Esophagus squamous epithelium (tissue), 5 donors: Measurements from ENCODE around the gene SCT. TPM values are rescaled to one million over a fixed set of nuclear protein-coding genes. Genes with fewer than 3 reads are reported as not detected.

Source experiments
- DNase-seq: peaks from one replicate; lab custom pipeline; 2025; lab: John Stamatoyannopoulos, UW
- H3K27ac ChIP-seq, 4 donors: fragments of 200-600 bp; sonication (generic); one replicate each; pipeline ENCODE4 v1.5.1; 2016 to 2019; ENCODE audit warnings: mild to moderate bottlenecking in 1 of 4
- H3K27me3 ChIP-seq, 4 donors: fragments of 200-600 bp; sonication (generic); 1 replicate in 3 of 4; 2 replicates in 1 of 4; pipeline versions ENCODE4 v1.5.1 to v1.6.0; 2017 to 2021; ENCODE audit warnings: antibody characterized with exemption in 1 of 4
- H3K36me3 ChIP-seq, 3 donors: fragments of 200-600 bp; sonication (generic); one replicate each; pipeline ENCODE4 v1.5.1; 2016 to 2019
- H3K4me1 ChIP-seq, 3 donors: fragments of 200-600 bp; sonication (generic); one replicate each; pipeline ENCODE4 v1.5.1; 2017 to 2019
- H3K4me3 ChIP-seq, 4 donors: fragments of 200-600 bp; sonication (generic); 1 replicate in 3 of 4; 2 replicates in 1 of 4; pipeline ENCODE4 v1.5.1; 2016 to 2019; ENCODE audit warnings: mild to moderate bottlenecking in 2 of 4, moderate library complexity in 1 of 4
- H3K9me3 ChIP-seq, 3 donors: fragments of 200-600 bp; sonication (generic); one replicate each; pipeline ENCODE4 v1.5.1; 2016 to 2019
- CTCF ChIP-seq, 6 experiments: fragments of 450-650 bp in 4 of 6; fragments of 200-600 bp in 2 of 6; sonication (generic) in 2 of 6; IDR thresholded peaks; one replicate each; pipeline ENCODE4 v1.5.1; 2016 to 2019; ENCODE audit warnings: antibody characterized with exemption in 6 of 6, mild to moderate bottlenecking in 4 of 6, moderate library complexity in 4 of 6
- POLR2A ChIP-seq, 4 donors: fragments of 450-650 bp; IDR thresholded peaks; one replicate each; pipeline ENCODE4 v1.6.1; 2017; ENCODE audit warnings: antibody characterized with exemption in 4 of 4, mild to moderate bottlenecking in 4 of 4, moderate library complexity in 3 of 4
- WGBS, 2 donors: methylation state at CpG; one replicate each; pipeline ENCODE4 v1.1.5; 2018; 5-methylcytosine and 5-hydroxymethylcytosine counted together
- intact Hi-C: fragments of 100-400 bp; cut with DNase I; formaldehyde crosslinking; loops from one replicate; pipeline ENCODE4 v1.15.0; 2022
- total RNA-seq, 4 donors: library from RNA; depleted of rRNA; stranded (reverse); fragments of >200 nt; gene quantifications; one replicate each; pipeline ENCODE4 v1.1.0, GENCODE V29; 2016
- donor health status: DM: yes; HTN: yes; CAD: no.

Gene SCT
- total RNA-seq, 4 donors from 2014 or later = 5.3 TPM; not detected in 3

DNA sequence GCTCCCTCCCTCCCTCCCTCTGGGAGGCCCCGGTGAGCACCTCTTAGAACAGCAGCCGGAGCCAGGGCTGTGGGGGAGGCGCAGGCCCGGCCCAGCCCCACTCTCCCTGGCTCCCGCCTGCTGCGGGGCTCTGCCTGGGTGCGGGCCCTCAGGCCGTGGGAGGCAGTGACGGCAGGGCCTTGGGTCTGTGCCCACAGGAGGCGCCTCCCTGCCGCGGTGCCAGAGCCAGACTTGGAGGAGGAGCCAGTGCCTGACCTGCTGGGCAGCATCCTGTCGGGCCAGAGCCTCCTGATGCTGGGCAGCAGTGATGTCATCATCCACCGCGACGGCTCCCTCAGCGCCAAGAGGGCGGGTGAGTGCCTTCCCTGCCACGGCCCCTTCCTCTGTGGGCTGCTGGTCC is 20.7 kb downstream of the SCT start:
- intact Hi-C loops = no loop called here
- H3K4me3 ChIP-seq = no peak overlapping the region
- no peaks in the 10 kb centered on the region for H3K27me3 ChIP-seq
- peaks cover 74 to 100% (median 75%) of the 10 kb centered on the region in 3 donors for H3K36me3 ChIP-seq
- WGBS, 2 donors = 36% methylated on average over 7 of the region's 19 CpGs; no CpG with 5 or more reads in 1 of the 2 donors
- peaks cover 4 to 22% (median 6%) of the 10 kb centered on the region in 3 donors for H3K4me1 ChIP-seq
- TF ChIP-seq POLR2A (IDR thresholded peaks at IDR 0.05) (no peak), CTCF (IDR thresholded peaks at IDR 0.05) (no peak)
- DNase-seq = no peak
- H3K27ac ChIP-seq = peak overlapping the region; percentile 45 to 72 (median 64)
- no peaks in the 10 kb centered on the region for H3K9me3 ChIP-seq

DNA sequence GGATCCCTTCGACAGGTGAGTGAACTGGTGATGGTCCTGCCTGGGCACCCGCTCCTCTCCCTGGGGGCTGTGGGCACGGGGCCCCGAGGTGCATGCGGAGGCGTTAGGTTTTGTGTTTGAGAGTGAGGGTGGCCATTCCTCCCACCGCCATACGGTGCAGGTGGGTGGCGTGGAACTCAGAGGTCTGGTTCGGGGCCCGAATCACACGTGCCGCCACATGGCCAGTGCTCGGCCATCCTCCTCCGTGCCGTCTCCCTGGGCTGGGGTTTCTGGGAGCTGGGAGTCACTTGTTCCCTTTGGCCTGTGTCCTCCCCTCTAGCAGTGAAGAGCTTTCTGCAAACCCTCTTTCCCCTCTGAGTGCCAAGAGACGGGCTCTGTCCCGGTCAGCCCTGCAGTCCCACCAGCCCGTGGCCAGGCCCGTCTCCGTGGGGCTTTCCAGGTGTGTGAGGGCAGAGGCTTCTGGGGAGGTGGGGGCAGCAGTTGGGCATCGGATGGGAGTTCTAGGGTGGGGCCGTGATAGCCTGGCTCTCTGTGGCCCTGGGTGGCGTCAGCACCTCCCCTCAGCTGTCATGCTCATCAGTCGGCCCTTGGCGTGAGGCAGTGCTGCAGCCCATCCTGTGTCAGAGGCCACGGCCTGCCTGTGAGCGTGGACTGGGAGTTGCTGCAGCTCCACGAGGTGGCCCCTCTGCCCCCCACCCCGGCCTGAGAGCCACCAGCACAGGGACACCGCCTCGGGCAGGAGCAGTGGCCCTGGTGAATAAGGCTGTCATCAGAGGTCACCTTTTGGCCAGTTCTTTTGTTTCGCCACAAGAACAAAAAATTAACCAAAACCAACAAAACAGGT is 21.5 kb downstream of the SCT start:
- Histone ChIP-seq H3K27ac (peak overlapping the region; percentile 45 to 72 (median 64)), H3K27me3 (no peaks in the 10 kb centered on the region), H3K36me3 (peaks cover 71 to 100% (median 74%) of the 10 kb centered on the region in 3 donors), H3K9me3 (no peaks in the 10 kb centered on the region), H3K4me3 (no peak overlapping the region), H3K4me1 (peaks cover 4 to 17% (median 6%) of the 10 kb centered on the region in 3 donors)
- 85 to 95% methylated on average over 4 to 10 of the region's 33 CpGs for WGBS, 2 donors
- no peak for DNase-seq
- intact Hi-C loops = no loop called here
- TF ChIP-seq CTCF (IDR thresholded peaks at IDR 0.05) = no peak
- no peak for TF ChIP-seq POLR2A (IDR thresholded peaks at IDR 0.05)

DNA sequence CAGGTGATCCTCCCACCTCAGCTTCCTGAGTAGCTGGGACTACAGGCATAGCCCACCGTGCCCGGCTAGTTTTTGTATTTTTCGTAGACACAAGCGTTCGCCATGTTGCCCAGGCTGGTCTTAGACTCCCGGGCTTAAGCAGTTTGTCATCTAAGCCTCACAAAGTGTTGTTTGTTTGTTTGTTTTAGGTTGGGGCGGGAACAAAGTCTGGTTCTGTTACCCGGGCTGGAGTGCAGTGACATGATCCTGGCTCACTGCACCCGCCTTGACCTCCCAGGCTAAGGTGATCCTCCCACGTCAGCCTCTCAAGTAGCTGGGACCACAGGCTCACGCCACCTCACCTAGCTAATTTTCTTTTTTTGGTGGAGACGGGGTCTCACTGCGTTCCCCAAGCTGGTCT is 23.8 kb downstream of the SCT start:
- Histone ChIP-seq H3K9me3 (no peaks in the 10 kb centered on the region), H3K4me1 (peaks cover 4 to 17% (median 6%) of the 10 kb centered on the region in 3 donors), H3K4me3 (no peak overlapping the region), H3K27me3 (no peaks in the 10 kb centered on the region), H3K36me3 (peaks cover 66 to 100% (median 67%) of the 10 kb centered on the region in 3 donors), H3K27ac (no peak overlapping the region)
- WGBS, 2 donors = 92 to 96% methylated on average over 10 to 13 of the region's 13 CpGs
- TF ChIP-seq CTCF (IDR thresholded peaks at IDR 0.05) (no peak), POLR2A (IDR thresholded peaks at IDR 0.05) (no peak)
- no peak for DNase-seq
- intact Hi-C loops = no loop called here

DNA sequence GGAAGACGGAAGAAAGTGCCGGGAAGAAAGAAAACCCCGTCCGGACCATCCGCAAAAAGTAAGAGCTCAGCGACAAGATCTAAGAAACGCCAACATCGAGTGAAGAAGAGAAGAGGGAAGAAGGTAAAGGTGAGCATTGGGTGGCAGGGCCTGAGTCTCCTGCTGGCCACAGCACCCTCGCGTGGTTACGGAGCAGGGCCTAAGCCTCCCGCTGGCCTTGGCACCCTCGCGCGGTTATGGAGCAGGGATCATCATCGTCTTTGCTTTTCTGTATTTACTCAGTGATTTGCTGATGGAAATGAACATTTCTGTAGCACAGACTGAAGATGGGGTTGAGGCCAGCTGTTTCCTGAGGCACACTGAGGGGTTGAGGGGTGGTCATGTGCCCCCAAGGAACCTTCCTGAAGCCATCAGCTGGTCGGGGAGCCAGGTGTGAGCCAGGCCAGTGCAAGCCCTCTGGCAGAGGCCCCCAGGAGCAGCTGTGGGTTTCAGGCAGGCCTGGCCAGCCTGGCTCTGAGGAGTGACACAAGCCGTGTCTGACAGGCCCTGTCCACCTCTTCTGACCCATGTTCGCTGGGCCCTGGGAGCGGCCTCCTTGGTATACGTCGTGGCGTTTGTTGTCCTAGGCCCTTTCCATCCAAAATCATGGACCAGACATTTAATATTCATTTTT is 25.3 kb downstream of the SCT start:
- TF ChIP-seq POLR2A (IDR thresholded peaks at IDR 0.05) = no peak
- TF ChIP-seq CTCF (IDR thresholded peaks at IDR 0.05) = no peak
- H3K36me3 ChIP-seq = peaks cover 65 to 100% (median 66%) of the 10 kb centered on the region in 3 donors
- H3K27me3 ChIP-seq = no peaks in the 10 kb centered on the region
- no peak overlapping the region for H3K27ac ChIP-seq
- WGBS, 2 donors = 90 to 91% methylated on average over 16 to 18 of the region's 23 CpGs
- intact Hi-C loops = no loop called here
- no peaks in the 10 kb centered on the region for H3K9me3 ChIP-seq
- no peak overlapping the region for H3K4me3 ChIP-seq
- DNase-seq = no peak
- peaks cover 4 to 14% (median 6%) of the 10 kb centered on the region in 3 donors for H3K4me1 ChIP-seq
